ENCODE results near the gene WRAP73.

GRCh38 chr1:3630161-3630611 lies 19.7 kb downstream of the WRAP73 start:
- TF ChIP-seq EZH2 (IDR thresholded peaks at IDR 0.05; ENCODE audit: insufficient read depth, poor library complexity, severe bottlenecking) = no peak
- TF ChIP-seq EZH2phosphoT487 (IDR thresholded peaks at IDR 0.05; ENCODE audit: insufficient read depth, low read depth) = no peak

Data from GM23248 (cell line).